Fibroblast of lung (primary cell): Measurements from ENCODE around the gene TNFRSF1A.

Experiments used
- CTCF ChIP-seq, 2 donors: IDR thresholded peaks in 1 of 2; conservative IDR thresholded peaks in 1 of 2; 1 replicate in 1 of 2; 2 replicates in 1 of 2; pipeline ENCODE4 v1.5.1; 2011 to 2012; ENCODE audit warnings: low read length in 2 of 2, control low read depth in 1 of 2, inconsistent platforms in 1 of 2, low read depth in 1 of 2, mild to moderate bottlenecking in 1 of 2
- EZH2 ChIP-seq: IDR thresholded peaks from 2 replicates; pipeline ENCODE4 v1.5.1; 2012; ENCODE audit warnings: low read length, control low read depth, mild to moderate bottlenecking; ENCODE audit errors: missing control alignments

- no peak for TF ChIP-seq CTCF (conservative IDR thresholded peaks at IDR 0.05 in 1 of 2, IDR thresholded peaks at IDR 0.05 in 1 of 2; ENCODE audit: low read depth in 1 of 2, low read length in 2 of 2)
- TF ChIP-seq EZH2: no peak
These were observed 30.6 kb upstream of the TNFRSF1A start for GRCh38 chr12:6372403-6373003.
